GM23338 (cell line): ENCODE measurements around the gene TENM3. TPM values are rescaled to one million over a fixed set of nuclear protein-coding genes. Genes with fewer than 3 reads are reported as not detected.

ENCODE experiments used
- ATAC-seq: fragments of 200-7000 bp; cut with Tn5 transposase; 3 replicates; pipeline ENCODE4 v1.9.1; 2020
- DNase-seq: peaks from one replicate; pipeline ENCODE4 v3.0.0-alpha.2; 2015; ENCODE audit warnings: low spot score
- H2AFZ ChIP-seq: fragments of 200-600 bp; sonication (generic); 2 replicates; pipeline ENCODE4 v1.8.0; 2016; ENCODE audit warnings: antibody characterized with exemption, mild to moderate bottlenecking, moderate library complexity
- H3F3A ChIP-seq: fragments of 200-600 bp; sonication (generic); replicated peaks from 2 replicates; pipeline ENCODE4 v1.8.0; 2017; ENCODE audit warnings: antibody characterized with exemption, mixed run types, low read depth
- H3K27ac ChIP-seq: fragments of 200-600 bp; sonication (generic); 2 replicates; pipeline ENCODE4 v1.6.1; 2016; ENCODE audit warnings: low read depth
- H3K27me3 ChIP-seq: fragments of 200-600 bp; sonication (generic); 2 replicates; pipeline ENCODE4 v1.8.0; 2016; ENCODE audit warnings: mild to moderate bottlenecking, mixed run types, moderate library complexity; ENCODE audit not compliant: insufficient read depth
- H3K36me3 ChIP-seq: fragments of 200-600 bp; sonication (generic); 2 replicates; pipeline ENCODE4 v1.8.0; 2016; ENCODE audit warnings: mild to moderate bottlenecking; ENCODE audit not compliant: insufficient read depth
- H3K4me1 ChIP-seq: fragments of 200-600 bp; sonication (generic); 2 replicates; pipeline ENCODE4 v1.8.0; 2016; ENCODE audit warnings: mild to moderate bottlenecking, moderate library complexity; ENCODE audit not compliant: insufficient read depth
- H3K4me2 ChIP-seq: fragments of 200-600 bp; sonication (generic); 2 replicates; pipeline ENCODE4 v1.7.1; 2017; ENCODE audit warnings: mixed run types
- H3K4me3 ChIP-seq: fragments of 200-600 bp; sonication (generic); 2 replicates; pipeline ENCODE4 v1.6.1; 2016; ENCODE audit warnings: mixed run types
- H3K79me2 ChIP-seq: fragments of 200-600 bp; sonication (generic); replicated peaks from 2 replicates; pipeline ENCODE4 v1.8.0; 2017; ENCODE audit warnings: mild to moderate bottlenecking; ENCODE audit not compliant: insufficient read depth
- H3K9me2 ChIP-seq: fragments of 200-600 bp; sonication (generic); 2 replicates; pipeline ENCODE4 v1.8.0; 2017; ENCODE audit not compliant: insufficient read depth
- H4K20me1 ChIP-seq: fragments of 200-600 bp; sonication (generic); replicated peaks from 2 replicates; pipeline ENCODE4 v1.8.0; 2017; ENCODE audit warnings: mild to moderate bottlenecking; ENCODE audit not compliant: insufficient read depth
- H3K27ac Mint-ChIP-seq: 2 replicates; pipeline ENCODE4 v1.8.0; 2020; ENCODE audit warnings: inconsistent platforms, mild to moderate bottlenecking, moderate library complexity, mixed read lengths
- H3K27me3 Mint-ChIP-seq: 3 replicates; pipeline ENCODE4 v1.8.0; 2022; ENCODE audit warnings: low read depth, mild to moderate bottlenecking, moderate library complexity, mixed read lengths, inconsistent platforms; ENCODE audit not compliant: insufficient read depth, poor library complexity
- H3K36me3 Mint-ChIP-seq: 3 replicates; pipeline ENCODE4 v1.8.0; 2021; ENCODE audit warnings: low read depth, mild to moderate bottlenecking, inconsistent platforms, moderate library complexity, mixed read lengths
- H3K4me1 Mint-ChIP-seq: 3 replicates; pipeline ENCODE4 v1.8.0; 2020; ENCODE audit warnings: mild to moderate bottlenecking, inconsistent platforms, mixed read lengths
- H3K4me3 Mint-ChIP-seq: 3 replicates; pipeline ENCODE4 v1.8.0; 2021; ENCODE audit warnings: moderate library complexity, mild to moderate bottlenecking, inconsistent platforms, mixed read lengths
- H3K9me3 Mint-ChIP-seq: 3 replicates; pipeline ENCODE4 v1.8.0; 2020; ENCODE audit warnings: moderate library complexity, mild to moderate bottlenecking, inconsistent platforms, mixed read lengths
- CREB1 ChIP-seq: fragments of 250-450 bp; sonication (Bioruptor Pico); IDR thresholded peaks from 2 replicates; pipeline ENCODE4 v1.5.0; 2020; ENCODE audit warnings: low read depth, mild to moderate bottlenecking, moderate library complexity
- ETS1 ChIP-seq: IDR thresholded peaks from 2 replicates; pipeline ENCODE4 v1.6.1; 2016; ENCODE audit warnings: antibody characterized with exemption
- EZH2 ChIP-seq: fragments of 200-600 bp; sonication (generic); IDR thresholded peaks from one replicate; pipeline ENCODE4 v1.8.0; 2017; ENCODE audit warnings: antibody characterized with exemption, mild to moderate bottlenecking, low read depth; ENCODE audit not compliant: unreplicated experiment
- EZH2phosphoT487 ChIP-seq: fragments of 200-600 bp; sonication (generic); IDR thresholded peaks from one replicate; pipeline ENCODE4 v1.8.1; 2018; ENCODE audit warnings: antibody characterized with exemption; ENCODE audit not compliant: unreplicated experiment
- JUNB ChIP-seq: IDR thresholded peaks from one replicate; pipeline ENCODE4 v1.6.1; 2016; ENCODE audit warnings: antibody characterized with exemption; ENCODE audit not compliant: unreplicated experiment
- NANOG ChIP-seq: IDR thresholded peaks from 2 replicates; pipeline ENCODE4 v1.6.1; 2016; ENCODE audit warnings: antibody characterized with exemption, borderline replicate concordance
- POLR2AphosphoS5 ChIP-seq: IDR thresholded peaks from 2 replicates; pipeline ENCODE4 v1.6.1; 2016; ENCODE audit warnings: antibody characterized with exemption, low read depth
- STAT1 ChIP-seq: IDR thresholded peaks from one replicate; pipeline ENCODE4 v1.6.1; 2016; ENCODE audit warnings: antibody characterized with exemption; ENCODE audit not compliant: unreplicated experiment
- ZNF114 ChIP-seq: fragments of 250-450 bp; sonication (Bioruptor Pico); IDR thresholded peaks from 2 replicates; pipeline ENCODE4 v1.5.0; 2020; ENCODE audit warnings: mild to moderate bottlenecking, moderate library complexity
- ZNF331 ChIP-seq: fragments of 250-450 bp; sonication (Bioruptor Pico); IDR thresholded peaks from 2 replicates; pipeline ENCODE4 v1.5.0; 2020; ENCODE audit warnings: low read depth, mild to moderate bottlenecking, moderate library complexity
- ZNF462 ChIP-seq: fragments of 250-450 bp; sonication (Bioruptor Pico); IDR thresholded peaks from 2 replicates; pipeline ENCODE4 v1.5.0; 2020; ENCODE audit warnings: mild to moderate bottlenecking, moderate library complexity
- polyA plus RNA-seq: library from polyadenylated mRNA; unstranded; fragments of >200 nt; fragmentation: Nextera tagmentation; extraction: Ambion mirVana; gene quantifications from 2 replicates; pipeline ENCODE4 v1.2.1, GENCODE V29; 2016
- total RNA-seq: library from RNA; depleted of rRNA; stranded (reverse); fragments of >200 nt; shearing (Covaris generic); gene quantifications from 2 replicates; pipeline ENCODE4 v1.2.3, GENCODE V29; 2014
- TF ChIP-seq, protein P1 (sequence below), 2 experiments: fragments of 200-600 bp in 1 of 2; sonication (generic) in 1 of 2; conservative IDR thresholded peaks; 2 replicates each; pipeline versions ENCODE4 v1.5.1 to v1.6.1; 2016 to 2017; ENCODE audit warnings: antibody characterized with exemption in 2 of 2, low read depth in 2 of 2, mild to moderate bottlenecking in 2 of 2, moderate library complexity in 1 of 2
- TF ChIP-seq, protein P2 (sequence below): IDR thresholded peaks from one replicate; pipeline ENCODE4 v1.6.1; 2018; ENCODE audit warnings: antibody characterized with exemption; ENCODE audit not compliant: unreplicated experiment

Gene TENM3
- total and polyA plus RNA-seq, 2 experiments from 2014 or later: 22.2 to 128 TPM

DNA sequence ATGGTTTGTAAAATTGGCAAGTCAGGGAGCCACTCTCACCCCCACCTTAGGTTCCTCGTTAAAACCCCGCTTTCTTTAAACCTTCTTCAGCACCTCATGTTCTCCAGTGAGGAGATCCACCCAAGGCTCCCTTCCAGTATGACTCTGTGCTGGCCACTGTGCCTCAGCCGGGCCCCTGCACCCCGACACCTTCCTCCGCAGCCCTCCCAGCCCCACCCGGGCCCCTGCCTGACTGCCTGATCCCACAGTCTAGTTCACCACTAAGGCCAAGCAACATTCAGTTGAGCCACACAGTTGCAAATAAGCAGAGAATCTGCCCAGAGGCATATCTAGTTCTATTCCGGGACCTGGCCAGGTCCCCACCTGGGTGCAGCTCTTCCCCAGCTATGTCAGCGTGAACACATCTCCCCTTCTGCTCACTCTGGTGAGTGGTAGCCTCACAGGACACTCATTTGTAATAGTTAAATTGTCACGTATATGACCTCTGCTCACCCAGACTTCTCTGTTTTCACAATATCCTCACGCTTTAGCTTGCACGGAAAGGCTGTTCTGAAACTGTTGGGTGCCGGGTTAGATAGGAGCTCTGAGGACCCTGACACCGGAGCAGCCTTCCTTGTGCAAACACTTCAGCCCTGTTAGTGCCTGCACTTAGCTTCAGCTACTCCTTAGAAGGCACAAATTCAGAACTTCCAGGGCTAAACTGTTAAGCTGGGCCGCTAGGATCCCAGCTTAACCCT lies 527.2 kb downstream of the TENM3 start:
- Histone ChIP-seq H3K4me1 (peaks cover 30% of the 10 kb centered on the region), H3K79me2 (no peaks in the 10 kb centered on the region), H3K36me3 (no peaks in the 10 kb centered on the region), H3K27me3 (no peaks in the 10 kb centered on the region), H3K4me2 (peak overlapping the region; percentile 9; the same call in 1 of the 2 replicates), H2AFZ (no peak overlapping the region), H4K20me1 (no peaks in the 10 kb centered on the region), H3K4me3 (no peak overlapping the region), H3K27ac (peak overlapping the region; percentile 68; the same call in 1 of the 2 replicates), H3K9me2 (no peaks in the 10 kb centered on the region), H3F3A (no peaks in the 10 kb centered on the region)
- Mint-ChIP-seq H3K27ac (no peak overlapping the region), H3K4me3 (no peak overlapping the region), H3K36me3 (peaks cover 5% of the 10 kb centered on the region; the same call in 2 of the 3 replicates), H3K9me3 (no peaks in the 10 kb centered on the region), H3K27me3 (peaks cover 4% of the 10 kb centered on the region), H3K4me1 (peaks cover 25% of the 10 kb centered on the region)
- DNase-seq: no peak
- ATAC-seq: peak; percentile 69
- TF ChIP-seq ZNF331 (no peak), JUNB (no peak), EZH2phosphoT487 (no peak), EZH2 (no peak), ETS1 (no peak), ZNF462 (CRISPR knock-in tag) (no peak), STAT1 (no peak), CREB1 (CRISPR knock-in tag) (no peak), NANOG (no peak), ZNF114 (CRISPR knock-in tag) (no peak), POLR2AphosphoS5 (no peak)
- TF ChIP-seq, protein P1, sequence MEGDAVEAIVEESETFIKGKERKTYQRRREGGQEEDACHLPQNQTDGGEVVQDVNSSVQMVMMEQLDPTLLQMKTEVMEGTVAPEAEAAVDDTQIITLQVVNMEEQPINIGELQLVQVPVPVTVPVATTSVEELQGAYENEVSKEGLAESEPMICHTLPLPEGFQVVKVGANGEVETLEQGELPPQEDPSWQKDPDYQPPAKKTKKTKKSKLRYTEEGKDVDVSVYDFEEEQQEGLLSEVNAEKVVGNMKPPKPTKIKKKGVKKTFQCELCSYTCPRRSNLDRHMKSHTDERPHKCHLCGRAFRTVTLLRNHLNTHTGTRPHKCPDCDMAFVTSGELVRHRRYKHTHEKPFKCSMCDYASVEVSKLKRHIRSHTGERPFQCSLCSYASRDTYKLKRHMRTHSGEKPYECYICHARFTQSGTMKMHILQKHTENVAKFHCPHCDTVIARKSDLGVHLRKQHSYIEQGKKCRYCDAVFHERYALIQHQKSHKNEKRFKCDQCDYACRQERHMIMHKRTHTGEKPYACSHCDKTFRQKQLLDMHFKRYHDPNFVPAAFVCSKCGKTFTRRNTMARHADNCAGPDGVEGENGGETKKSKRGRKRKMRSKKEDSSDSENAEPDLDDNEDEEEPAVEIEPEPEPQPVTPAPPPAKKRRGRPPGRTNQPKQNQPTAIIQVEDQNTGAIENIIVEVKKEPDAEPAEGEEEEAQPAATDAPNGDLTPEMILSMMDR (conservative IDR thresholded peaks at IDR 0.05; ENCODE audit: low read depth in 2 of 2): no peak
- TF ChIP-seq, protein P2, sequence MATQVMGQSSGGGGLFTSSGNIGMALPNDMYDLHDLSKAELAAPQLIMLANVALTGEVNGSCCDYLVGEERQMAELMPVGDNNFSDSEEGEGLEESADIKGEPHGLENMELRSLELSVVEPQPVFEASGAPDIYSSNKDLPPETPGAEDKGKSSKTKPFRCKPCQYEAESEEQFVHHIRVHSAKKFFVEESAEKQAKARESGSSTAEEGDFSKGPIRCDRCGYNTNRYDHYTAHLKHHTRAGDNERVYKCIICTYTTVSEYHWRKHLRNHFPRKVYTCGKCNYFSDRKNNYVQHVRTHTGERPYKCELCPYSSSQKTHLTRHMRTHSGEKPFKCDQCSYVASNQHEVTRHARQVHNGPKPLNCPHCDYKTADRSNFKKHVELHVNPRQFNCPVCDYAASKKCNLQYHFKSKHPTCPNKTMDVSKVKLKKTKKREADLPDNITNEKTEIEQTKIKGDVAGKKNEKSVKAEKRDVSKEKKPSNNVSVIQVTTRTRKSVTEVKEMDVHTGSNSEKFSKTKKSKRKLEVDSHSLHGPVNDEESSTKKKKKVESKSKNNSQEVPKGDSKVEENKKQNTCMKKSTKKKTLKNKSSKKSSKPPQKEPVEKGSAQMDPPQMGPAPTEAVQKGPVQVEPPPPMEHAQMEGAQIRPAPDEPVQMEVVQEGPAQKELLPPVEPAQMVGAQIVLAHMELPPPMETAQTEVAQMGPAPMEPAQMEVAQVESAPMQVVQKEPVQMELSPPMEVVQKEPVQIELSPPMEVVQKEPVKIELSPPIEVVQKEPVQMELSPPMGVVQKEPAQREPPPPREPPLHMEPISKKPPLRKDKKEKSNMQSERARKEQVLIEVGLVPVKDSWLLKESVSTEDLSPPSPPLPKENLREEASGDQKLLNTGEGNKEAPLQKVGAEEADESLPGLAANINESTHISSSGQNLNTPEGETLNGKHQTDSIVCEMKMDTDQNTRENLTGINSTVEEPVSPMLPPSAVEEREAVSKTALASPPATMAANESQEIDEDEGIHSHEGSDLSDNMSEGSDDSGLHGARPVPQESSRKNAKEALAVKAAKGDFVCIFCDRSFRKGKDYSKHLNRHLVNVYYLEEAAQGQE: no peak
